Measurements from ENCODE around the gene OR10J5.

GRCh38 chr1:159548126-159548525, 12.3 kb upstream of the OR10J5 start:
- TF ChIP-seq, protein P1, sequence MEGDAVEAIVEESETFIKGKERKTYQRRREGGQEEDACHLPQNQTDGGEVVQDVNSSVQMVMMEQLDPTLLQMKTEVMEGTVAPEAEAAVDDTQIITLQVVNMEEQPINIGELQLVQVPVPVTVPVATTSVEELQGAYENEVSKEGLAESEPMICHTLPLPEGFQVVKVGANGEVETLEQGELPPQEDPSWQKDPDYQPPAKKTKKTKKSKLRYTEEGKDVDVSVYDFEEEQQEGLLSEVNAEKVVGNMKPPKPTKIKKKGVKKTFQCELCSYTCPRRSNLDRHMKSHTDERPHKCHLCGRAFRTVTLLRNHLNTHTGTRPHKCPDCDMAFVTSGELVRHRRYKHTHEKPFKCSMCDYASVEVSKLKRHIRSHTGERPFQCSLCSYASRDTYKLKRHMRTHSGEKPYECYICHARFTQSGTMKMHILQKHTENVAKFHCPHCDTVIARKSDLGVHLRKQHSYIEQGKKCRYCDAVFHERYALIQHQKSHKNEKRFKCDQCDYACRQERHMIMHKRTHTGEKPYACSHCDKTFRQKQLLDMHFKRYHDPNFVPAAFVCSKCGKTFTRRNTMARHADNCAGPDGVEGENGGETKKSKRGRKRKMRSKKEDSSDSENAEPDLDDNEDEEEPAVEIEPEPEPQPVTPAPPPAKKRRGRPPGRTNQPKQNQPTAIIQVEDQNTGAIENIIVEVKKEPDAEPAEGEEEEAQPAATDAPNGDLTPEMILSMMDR (IDR thresholded peaks at IDR 0.05; ENCODE audit: poor library complexity) = no peak
- TF ChIP-seq EZH2 (IDR thresholded peaks at IDR 0.05; ENCODE audit: borderline replicate concordance) (no peak), EZH2phosphoT487 (IDR thresholded peaks at IDR 0.05; ENCODE audit: low read depth, severe bottlenecking, unreplicated experiment) (no peak)
